Raji (cell line): ENCODE measurements around the gene NF1.

Experiments used
- POLR2A ChIP-seq: IDR thresholded peaks from 2 replicates; pipeline ENCODE4 v1.6.1; 2011; ENCODE audit warnings: low read depth, low read length, control low read depth; ENCODE audit not compliant: insufficient read depth

NF1 gene

DNA sequence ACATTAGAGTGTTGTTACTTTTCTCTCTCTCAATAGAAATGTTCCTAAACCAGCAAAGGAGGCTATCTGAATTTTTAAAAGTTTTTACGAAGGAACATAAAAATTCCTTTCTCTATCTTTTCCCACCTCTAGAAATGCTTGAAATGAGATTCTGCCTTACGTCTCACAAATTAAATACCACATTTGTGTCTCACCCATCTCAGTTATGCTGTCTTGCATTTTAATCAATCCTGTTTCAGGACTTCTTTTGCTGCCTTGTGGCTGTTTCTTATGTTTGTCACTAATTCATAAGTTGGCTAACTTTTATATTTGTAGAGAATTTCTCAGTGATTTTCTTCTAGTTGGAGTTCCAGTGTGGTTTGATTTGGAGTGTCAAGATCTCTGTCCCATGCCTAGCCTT is 198.8 kb downstream of the NF1 start:
- no peak for TF ChIP-seq POLR2A

DNA sequence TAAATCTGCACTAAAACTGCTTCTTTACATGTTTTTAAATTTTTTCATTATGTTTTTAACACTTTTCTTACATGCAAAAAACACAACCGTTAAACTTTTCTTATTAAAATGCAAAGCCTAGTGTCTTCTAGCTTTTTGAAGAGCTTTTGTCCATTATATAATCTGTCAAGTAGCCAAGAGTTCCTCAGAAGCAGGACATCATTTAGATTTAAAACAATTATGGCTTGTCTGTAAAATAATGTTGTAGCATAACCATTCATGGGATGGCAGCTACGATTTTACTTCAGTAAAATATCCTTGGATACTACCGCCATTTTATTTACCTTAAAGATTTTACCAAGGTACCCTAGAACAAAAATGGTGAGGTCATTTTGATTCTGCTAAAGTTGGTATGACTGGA is 199.5 kb downstream of the NF1 start:
- no peak for TF ChIP-seq POLR2A

DNA sequence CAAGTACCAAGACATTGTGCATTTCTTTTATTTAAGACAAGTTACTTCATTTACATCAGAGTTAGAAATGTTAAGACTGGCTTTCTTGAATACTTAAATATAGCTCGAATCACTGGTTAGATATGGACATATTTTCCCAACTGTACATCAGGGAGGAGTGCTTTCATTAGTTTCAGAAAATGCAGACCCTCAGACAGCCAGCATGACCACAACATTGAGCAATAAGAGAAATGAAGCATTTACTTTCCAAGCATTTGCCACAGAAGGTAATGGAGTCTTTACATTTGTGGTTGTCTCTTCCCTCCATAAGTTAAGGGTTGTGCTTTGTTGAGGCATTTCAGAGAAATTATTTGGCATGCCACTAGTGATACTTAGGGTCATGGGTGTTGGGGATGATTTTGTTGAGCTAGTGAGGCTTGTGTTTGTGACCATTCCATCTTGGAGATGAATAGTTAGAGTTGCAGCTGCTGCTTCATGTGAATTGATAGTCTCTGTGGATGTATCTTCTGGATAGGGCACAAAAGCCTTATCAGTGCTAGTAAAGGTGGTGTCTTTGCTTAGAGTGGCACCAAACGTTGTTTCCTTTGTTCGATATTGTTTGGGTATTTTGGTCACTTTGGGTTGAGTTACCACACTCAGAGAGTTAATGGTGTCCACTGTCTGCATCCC is 200.2 kb downstream of the NF1 start:
- no peak for TF ChIP-seq POLR2A

DNA sequence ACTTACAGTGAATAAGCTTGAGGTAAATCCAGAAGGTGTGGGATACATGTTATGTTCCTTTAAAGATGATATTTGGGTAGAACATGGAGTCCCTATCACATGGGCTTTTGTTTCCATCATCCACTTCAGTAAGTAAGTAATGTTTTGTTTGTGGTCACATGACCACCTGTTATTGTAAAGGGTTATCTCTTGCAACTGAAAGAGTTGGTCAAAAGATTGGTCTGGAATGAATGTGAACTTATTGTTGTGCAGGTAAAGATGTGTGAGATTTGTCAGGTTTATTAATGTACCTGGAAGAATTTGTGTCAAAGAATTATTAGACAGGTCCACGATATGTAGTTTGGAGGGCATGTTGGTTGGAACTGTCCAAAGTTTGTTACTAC is 200.7 kb downstream of the NF1 start:
- TF ChIP-seq POLR2A, result no peak

DNA sequence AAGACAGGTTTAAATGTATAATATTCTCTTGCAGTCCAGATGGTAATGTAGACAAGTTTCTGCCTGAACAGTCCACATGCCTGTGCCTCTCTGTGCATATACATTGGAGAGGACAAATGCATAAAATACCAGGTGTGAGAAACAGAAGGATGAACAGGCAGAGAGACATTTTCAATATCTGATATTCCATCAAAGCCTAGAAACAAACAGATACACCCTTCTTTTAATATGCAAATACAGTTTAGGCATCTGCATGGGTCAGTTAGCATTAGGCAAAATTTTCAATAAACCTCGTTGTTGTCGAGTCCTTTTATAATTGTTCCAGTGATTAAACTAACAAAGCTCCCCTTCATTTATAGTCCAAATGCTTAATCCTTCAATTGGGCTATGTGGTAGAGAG is 201.4 kb downstream of the NF1 start:
- TF ChIP-seq POLR2A, result no peak

DNA sequence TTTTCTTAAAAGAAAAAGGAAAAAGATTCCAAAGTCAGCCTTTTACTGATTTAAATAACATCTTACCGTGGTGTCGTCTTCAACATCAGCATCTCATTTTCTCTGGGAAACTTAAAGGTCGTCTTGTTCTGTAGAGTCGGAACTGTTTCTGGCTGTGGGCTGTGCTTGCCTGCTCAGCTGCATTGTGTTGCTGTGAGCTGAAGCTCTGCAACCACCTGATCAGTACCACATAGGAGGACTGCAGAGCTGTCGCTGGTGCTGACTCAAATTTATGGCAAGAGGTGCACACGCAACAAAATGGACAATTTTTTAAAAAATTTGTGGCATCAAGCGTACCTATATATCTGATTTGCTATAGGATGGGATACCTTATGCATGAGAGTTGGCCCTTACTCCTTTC is 202.3 kb downstream of the NF1 start, which contains the start of gene OMG:
Gene OMG (minus strand): TSS at position 150 of the 400 bp plus-strand sequence. CDS start 908 bp downstream, outside the sequence.
- TF ChIP-seq POLR2A, result no peak

DNA sequence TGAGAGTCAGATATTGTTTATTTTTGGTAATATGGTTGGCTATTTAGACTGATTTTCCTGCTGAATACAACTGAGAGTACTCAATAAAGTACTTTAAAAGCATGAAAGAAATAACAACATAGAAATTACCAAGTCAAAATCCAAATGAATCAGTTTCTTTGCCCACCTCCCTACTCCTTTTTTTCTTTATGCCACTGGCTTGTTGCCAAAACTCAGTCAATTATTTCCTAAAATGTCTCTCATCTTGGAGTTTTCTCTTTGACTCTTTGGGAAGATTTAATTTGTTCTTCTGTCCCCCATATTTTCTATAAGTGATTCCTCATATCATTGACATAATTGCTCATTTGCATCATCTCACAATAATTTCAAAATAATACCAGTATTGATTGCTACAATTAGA is 204.8 kb downstream of the NF1 start:
- no peak for TF ChIP-seq POLR2A

DNA sequence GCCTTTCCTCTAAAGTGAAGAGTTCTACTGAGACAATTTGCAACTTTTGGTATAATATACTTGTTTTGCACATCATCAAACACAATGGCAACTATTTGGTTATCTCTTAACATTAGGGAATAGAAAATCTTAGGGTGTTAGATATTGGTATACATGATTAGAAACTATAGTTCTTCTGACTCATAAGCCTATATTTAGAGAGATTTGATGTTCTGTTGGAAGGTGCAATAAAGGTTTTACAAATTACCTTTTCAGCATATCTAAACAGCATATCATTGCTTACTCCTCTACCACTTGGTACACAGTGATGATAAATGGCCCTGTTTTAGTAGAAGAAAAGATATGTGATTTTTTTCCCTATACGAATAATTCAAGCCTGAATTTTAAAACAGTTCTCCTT is 212.9 kb downstream of the NF1 start:
- TF ChIP-seq POLR2A, result no peak

DNA sequence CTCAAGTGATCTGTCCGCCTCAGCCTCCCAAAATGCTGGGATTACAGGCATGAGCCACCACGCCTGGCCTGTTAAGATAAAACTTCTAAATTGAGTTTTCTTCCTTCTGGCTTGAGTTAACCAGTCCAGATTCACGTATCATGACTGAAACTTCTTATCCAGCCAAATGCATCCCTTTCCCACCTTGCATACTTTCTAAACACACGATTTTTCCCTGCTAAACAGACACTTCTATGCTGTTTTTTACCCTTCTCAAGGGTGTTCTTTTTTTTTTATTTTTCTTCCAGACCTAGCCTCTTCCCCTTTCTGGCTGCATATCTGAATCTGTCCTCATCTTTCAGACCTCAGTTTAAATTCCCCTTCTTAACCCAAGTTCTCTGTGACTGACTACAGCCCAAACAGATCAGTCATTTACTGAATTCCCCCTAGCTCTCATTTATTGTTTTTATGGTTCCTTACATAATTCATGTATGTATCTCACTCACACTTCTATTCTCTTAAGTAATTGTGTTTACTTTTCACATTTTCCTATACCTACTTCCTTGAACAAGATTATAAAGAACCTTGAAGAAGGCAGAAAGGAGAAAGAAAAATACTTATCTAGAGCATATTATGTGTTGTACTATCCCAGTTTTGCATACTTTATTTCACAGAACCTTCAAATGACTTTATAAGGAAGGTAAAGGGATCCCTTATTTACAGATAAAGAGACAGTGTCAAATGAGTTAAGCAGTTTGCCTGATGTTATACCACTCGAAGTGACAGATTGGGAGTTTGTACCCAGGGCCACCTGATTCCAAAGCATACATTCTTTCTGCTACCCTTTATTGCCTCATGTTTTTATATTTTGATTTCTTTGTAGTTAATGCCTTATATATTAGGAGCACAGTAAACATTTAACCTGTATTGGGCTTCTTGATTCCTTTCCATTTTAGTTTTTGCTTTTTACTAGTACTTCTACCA is 213.9 kb downstream of the NF1 start:
- no peak for TF ChIP-seq POLR2A

DNA sequence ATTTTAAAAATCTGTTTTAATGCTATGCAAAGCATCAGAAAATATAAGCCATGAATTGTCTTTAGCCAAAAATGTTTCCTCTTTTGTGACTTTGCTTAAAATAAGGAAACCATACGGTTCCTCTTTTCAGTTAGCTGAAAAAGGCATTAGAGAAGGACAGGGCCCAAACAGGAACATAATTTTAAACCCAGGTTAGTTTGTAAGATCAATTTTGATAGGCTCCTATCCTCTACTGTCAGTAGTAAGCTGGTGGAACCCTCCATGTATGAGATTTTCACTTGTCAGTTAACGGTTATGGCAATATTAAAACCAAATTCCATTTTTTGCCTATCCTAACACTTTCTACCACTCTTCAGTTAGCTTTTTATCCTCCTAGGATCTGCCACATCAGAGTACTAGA is 214.8 kb downstream of the NF1 start:
- no peak for TF ChIP-seq POLR2A

DNA sequence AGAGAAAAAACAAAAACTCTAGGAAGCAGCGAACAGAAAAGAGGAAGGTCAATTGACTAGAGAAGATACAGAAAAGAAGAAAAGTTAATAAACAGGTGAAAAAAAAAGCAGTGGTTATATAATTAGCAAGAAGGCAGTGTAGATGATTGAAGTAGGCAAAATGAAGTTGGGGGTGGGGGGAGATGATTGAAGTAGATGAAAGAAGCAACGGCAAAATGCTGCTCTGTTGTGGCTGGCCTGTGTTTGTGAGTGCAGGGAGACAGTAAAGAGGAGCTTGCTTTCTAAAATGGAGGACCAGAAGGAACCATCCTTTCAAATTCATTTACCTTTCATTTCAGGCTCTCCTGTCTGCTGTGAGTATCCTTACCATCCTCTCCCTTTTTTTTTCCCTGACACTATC is 215.5 kb downstream of the NF1 start:
- peak; percentile 58 for TF ChIP-seq POLR2A

DNA sequence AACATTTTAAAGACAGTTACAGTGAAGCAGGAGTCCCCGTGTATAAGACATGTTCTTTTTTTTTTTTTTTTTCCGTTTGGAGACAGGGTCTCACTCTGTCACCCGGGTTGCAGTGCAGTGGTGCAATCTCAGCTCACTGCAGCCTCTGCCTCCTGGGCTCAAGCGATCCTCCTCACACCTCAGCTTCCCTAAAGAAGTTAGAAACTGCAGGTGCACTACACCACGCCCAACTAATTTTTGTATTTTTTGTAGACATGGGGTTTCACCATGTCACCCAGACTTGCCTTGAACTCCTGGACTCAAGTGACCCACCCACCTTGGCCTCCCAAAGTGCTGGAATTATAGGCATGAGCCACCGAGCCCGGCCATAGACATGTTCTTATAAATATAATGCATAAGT is 216.1 kb downstream of the NF1 start:
- no peak for TF ChIP-seq POLR2A

DNA sequence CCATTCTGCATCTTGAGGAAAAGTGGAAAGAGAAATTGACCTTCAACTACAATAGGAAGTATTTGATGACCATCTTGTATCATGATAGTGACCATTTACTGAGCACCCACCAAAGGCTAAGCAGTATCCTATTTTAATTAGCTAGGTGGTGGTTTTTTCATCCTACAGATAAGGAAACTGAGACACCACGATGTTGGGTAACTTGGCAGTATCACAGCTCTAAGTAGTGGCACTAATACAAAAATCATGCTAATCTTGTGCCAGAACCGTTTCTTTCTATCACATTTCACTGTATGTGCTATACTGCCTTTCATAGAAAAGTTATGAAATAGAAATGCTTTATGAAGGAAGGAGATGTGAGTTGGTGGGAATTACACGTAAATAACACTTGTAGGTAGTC is 216.7 kb downstream of the NF1 start:
- no peak for TF ChIP-seq POLR2A

DNA sequence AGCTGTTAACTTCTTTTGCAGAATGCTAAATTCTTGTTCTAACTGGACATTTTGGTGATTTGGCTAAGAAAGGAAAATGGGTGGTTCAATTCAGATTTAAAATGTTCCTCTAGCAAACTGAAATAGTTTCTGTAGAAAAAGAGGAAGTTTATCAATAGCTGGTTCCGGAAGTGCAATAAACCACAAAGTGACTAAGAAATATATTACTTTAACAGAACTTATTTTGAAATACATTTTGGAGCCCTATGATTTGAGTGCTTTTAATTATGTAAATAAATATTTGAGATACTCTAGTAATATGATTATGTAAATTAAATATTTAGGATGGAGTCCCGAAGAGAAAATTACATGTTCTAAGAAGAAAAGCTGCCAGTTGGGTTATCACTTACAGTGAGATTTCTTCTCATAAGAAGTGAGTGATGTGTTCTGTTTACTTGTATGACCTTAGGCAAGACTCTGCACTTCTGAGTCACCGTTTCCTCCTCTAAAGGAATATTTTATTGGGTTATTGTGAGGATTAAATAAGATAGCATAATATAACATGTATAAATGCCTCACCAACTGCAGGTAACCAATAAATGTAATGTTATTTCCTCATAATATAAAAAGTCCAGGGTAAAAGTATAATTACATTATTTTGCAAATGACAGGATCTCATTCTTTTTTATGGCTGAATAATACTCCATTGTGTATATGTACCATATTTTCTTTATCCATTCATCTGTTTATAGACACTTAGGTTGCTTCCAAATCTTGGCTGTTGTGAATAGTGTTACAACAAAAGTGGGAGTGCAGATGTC is 219.4 kb downstream of the NF1 start, which contains the start of gene EVI2B:
Gene EVI2B (minus strand): TSS at position 73 of the 800 bp plus-strand sequence. CDS start 8,445 bp downstream, outside the sequence.
- TF ChIP-seq POLR2A, result peak; percentile 33; the same call in 1 of the 2 replicates

DNA sequence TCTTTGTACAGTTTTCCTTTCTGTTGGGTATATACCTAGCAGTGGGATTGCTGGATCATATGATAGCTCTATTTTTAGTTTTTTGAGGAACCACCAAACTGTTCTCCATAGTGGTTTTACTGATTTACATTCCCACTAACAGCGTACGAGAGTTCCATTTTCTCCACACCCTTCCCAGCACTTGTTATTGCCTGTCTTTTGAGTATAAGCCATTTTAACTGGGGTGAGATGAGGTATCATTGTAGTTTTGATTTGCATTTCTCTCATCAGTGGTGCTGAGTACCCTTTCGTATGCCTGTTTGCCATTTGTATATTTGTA is 220.0 kb downstream of the NF1 start:
- TF ChIP-seq POLR2A, result no peak
